OCI-LY3 (cell line): Measurements from ENCODE around the gene CYTH1.

Experiments used
- EZH2phosphoT487 ChIP-seq: fragments of 200-600 bp; shearing (Covaris generic); IDR thresholded peaks from 2 replicates; pipeline ENCODE4 v1.6.1; 2018; ENCODE audit warnings: antibody characterized with exemption, mixed run types, low read depth
- TF ChIP-seq, protein P1 (sequence below): fragments of 200-600, 300-600 bp; sonication (generic); IDR thresholded peaks from 2 replicates; pipeline ENCODE4 v1.5.1; 2014; ENCODE audit warnings: antibody characterized with exemption, low read length, low read depth

DNA sequence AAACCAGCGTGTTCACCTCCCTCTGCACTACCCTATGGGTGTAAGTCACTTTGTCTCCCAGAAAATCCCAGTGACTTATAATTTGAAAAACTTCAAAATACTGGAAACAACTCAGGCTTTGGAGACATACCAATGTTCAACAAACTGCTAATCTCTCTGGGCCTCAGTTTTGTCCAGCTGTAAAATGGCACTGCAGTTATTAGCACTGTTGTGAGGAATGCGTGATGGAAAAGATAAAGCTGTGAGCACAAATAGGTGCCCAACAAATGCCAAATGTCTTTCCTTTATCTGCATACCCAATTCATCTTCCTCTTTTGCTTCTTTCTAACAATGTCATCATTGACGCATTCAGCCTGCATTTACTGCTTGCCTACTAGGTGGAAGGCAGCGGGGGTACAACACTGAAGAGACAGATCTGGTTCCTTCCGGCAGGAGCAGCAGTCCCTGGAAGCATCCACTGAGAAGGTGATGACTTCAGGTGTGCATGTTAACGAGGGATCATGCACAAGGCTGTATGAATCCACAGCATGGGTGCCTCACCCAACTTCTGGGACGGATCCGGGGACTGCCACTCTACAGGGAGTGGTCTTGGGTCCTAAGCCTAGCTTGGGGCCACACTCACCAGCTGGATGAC lies 63.4 kb downstream of the CYTH1 start:
- TF ChIP-seq, protein P1, sequence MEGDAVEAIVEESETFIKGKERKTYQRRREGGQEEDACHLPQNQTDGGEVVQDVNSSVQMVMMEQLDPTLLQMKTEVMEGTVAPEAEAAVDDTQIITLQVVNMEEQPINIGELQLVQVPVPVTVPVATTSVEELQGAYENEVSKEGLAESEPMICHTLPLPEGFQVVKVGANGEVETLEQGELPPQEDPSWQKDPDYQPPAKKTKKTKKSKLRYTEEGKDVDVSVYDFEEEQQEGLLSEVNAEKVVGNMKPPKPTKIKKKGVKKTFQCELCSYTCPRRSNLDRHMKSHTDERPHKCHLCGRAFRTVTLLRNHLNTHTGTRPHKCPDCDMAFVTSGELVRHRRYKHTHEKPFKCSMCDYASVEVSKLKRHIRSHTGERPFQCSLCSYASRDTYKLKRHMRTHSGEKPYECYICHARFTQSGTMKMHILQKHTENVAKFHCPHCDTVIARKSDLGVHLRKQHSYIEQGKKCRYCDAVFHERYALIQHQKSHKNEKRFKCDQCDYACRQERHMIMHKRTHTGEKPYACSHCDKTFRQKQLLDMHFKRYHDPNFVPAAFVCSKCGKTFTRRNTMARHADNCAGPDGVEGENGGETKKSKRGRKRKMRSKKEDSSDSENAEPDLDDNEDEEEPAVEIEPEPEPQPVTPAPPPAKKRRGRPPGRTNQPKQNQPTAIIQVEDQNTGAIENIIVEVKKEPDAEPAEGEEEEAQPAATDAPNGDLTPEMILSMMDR, result no peak
- TF ChIP-seq EZH2phosphoT487, result no peak
